Neuronal stem cell (in vitro differentiated cells): ENCODE data around the gene MCC.

Experiments
- DNase-seq: peaks from one replicate; pipeline ENCODE4 v3.0.0-alpha.2; 2013; ENCODE audit warnings: low spot score
- H2AFZ ChIP-seq: one replicate; pipeline ENCODE4 v1.6.1; 2013; ENCODE audit warnings: mild to moderate bottlenecking, low read length, inconsistent platforms
- H2AK5ac ChIP-seq: 2 replicates; pipeline ENCODE4 v1.6.1; 2013; ENCODE audit warnings: low read depth, mild to moderate bottlenecking, inconsistent platforms, low read length, moderate library complexity, mixed read lengths
- H2BK120ac ChIP-seq: 2 replicates; pipeline ENCODE4 v1.6.1; 2013; ENCODE audit warnings: low read depth, mild to moderate bottlenecking, inconsistent platforms, low read length, moderate library complexity, mixed read lengths
- H2BK12ac ChIP-seq: one replicate; pipeline ENCODE4 v1.6.1; 2013; ENCODE audit warnings: low read length, inconsistent platforms
- H2BK15ac ChIP-seq: 2 replicates; pipeline ENCODE4 v1.6.1; 2013; ENCODE audit warnings: mild to moderate bottlenecking, low read length, inconsistent platforms, mixed read lengths
- H2BK5ac ChIP-seq: one replicate; pipeline ENCODE4 v1.6.1; 2013; ENCODE audit warnings: inconsistent platforms, mild to moderate bottlenecking, low read length, moderate library complexity
- H3K14ac ChIP-seq: one replicate; pipeline ENCODE4 v1.6.1; 2013; ENCODE audit warnings: low read length, inconsistent platforms
- H3K18ac ChIP-seq: 2 replicates; pipeline ENCODE4 v1.6.1; 2013; ENCODE audit warnings: low read length, inconsistent platforms
- H3K23ac ChIP-seq: 2 replicates; pipeline ENCODE4 v1.6.1; 2013; ENCODE audit warnings: low read depth, mild to moderate bottlenecking, mixed read lengths, low read length, inconsistent platforms; ENCODE audit not compliant: poor library complexity
- H3K27ac ChIP-seq: replicated peaks from 3 replicates; pipeline ENCODE4 v1.5.1; 2013; ENCODE audit warnings: low read length, inconsistent platforms
- H3K27me3 ChIP-seq, 3 experiments: 2 replicates each; pipeline ENCODE4 v1.6.1; 2013; ENCODE audit warnings: low read length in 3 of 3, mild to moderate bottlenecking in 2 of 3, inconsistent platforms in 1 of 3, low read depth in 1 of 3, mixed read lengths in 1 of 3, moderate library complexity in 1 of 3; ENCODE audit not compliant: control insufficient read depth in 3 of 3, insufficient read depth in 3 of 3
- H3K36me3 ChIP-seq, 2 donors: replicated peaks in 1 of 2; 2 replicates each; pipeline ENCODE4 v1.6.1; 2013; ENCODE audit warnings: low read length in 2 of 2; ENCODE audit not compliant: control insufficient read depth in 2 of 2, insufficient read depth in 2 of 2
- H3K4ac ChIP-seq: 2 replicates; pipeline ENCODE4 v1.6.1; 2013; ENCODE audit warnings: inconsistent platforms, mild to moderate bottlenecking, low read length, moderate library complexity
- H3K4me1 ChIP-seq, 2 donors: 1 replicate in 1 of 2; 2 replicates in 1 of 2; pipeline ENCODE4 v1.6.1; 2013; ENCODE audit warnings: low read length in 2 of 2, low read depth in 1 of 2; ENCODE audit not compliant: control insufficient read depth in 2 of 2, insufficient read depth in 1 of 2
- H3K4me2 ChIP-seq: one replicate; pipeline ENCODE4 v1.6.1; 2013; ENCODE audit warnings: mild to moderate bottlenecking, low read length, inconsistent platforms; ENCODE audit not compliant: insufficient read depth, poor library complexity, severe bottlenecking
- H3K4me3 ChIP-seq, 2 donors: 2 replicates each; pipeline ENCODE4 v1.5.1; 2013; ENCODE audit warnings: low read length in 2 of 2, mild to moderate bottlenecking in 2 of 2, inconsistent platforms in 1 of 2, moderate library complexity in 1 of 2
- H3K79me1 ChIP-seq: one replicate; pipeline ENCODE4 v1.6.1; 2013; ENCODE audit warnings: low read depth, mild to moderate bottlenecking, inconsistent platforms, low read length, moderate library complexity
- H3K9ac ChIP-seq: one replicate; pipeline ENCODE4 v1.6.1; 2013; ENCODE audit warnings: mild to moderate bottlenecking, low read depth, low read length, inconsistent platforms; ENCODE audit not compliant: poor library complexity
- H3K9me3 ChIP-seq, 2 donors: replicated peaks in 1 of 2; 2 replicates each; pipeline versions ENCODE3 to v1.6.1; 2013; ENCODE audit warnings: low read length in 2 of 2, mild to moderate bottlenecking in 2 of 2, inconsistent platforms in 1 of 2, low read depth in 1 of 2, mixed read lengths in 1 of 2, moderate library complexity in 1 of 2; ENCODE audit not compliant: control insufficient read depth in 2 of 2, insufficient read depth in 1 of 2
- H4K8ac ChIP-seq: one replicate; pipeline ENCODE4 v1.6.1; 2013; ENCODE audit warnings: low read depth, mild to moderate bottlenecking, inconsistent platforms, low read length, moderate library complexity
- H4K91ac ChIP-seq: one replicate; pipeline ENCODE4 v1.6.1; 2013; ENCODE audit warnings: low read length, low read depth, mild to moderate bottlenecking, inconsistent platforms; ENCODE audit not compliant: poor library complexity
- WGBS, 2 donors: extraction: QIAGEN DNeasy Blood & Tissue Kit; methylation state at CpG; one replicate each; pipeline ENCODE4 v1.1.7; 2013; ENCODE audit warnings: missing lambda C conversion rate in 2 of 2, mixed read lengths in 1 of 2; ENCODE audit not compliant: insufficient read length in 2 of 2, insufficient replicate concordance in 1 of 2; ENCODE audit errors: extremely low coverage in 2 of 2; 5-methylcytosine and 5-hydroxymethylcytosine counted together

Gene MCC

DNA sequence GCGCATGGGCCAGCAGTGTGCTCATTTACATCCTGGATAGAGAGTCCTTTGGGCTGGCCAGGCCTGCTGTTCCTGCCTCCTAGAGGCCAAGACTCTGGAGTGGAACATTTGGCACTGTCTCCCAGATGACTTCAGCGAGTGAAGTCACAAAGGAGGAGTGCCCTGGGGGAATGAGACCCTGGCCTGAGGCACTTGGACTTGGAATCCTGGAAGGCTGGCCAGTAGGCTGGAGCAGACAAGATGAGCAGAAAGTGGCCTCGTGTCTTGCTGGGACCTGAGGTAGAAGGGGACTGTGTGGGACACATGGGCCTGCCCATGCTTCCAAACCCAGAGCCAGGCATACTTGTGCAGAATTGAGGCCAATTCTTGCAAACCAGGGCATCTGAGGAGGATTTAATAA lies 53.4 kb downstream of the MCC start, which contains the start of gene TSSK1B:
Gene TSSK1B, minus strand, starts transcription at position 101 of the 400 bp plus-strand sequence. CDS start 150 bp downstream, outside the sequence.
- H3K4me1 ChIP-seq = peaks cover 0 to 1% of the 10 kb centered on the region in 2 donors
- no peaks in the 10 kb centered on the region for H3K36me3 ChIP-seq
- no peak within 1 kb of the TSS for H2BK5ac ChIP-seq
- peak within 1 kb of the TSS; percentile 45 for H3K18ac ChIP-seq
- H3K23ac ChIP-seq = peak within 1 kb of the TSS; percentile 56
- H2BK120ac ChIP-seq = no peak within 1 kb of the TSS
- H3K9ac ChIP-seq = peak within 1 kb of the TSS; percentile 63
- no CpG with 5 or more reads among the region's 3 CpGs for WGBS, 2 donors
- no peak for DNase-seq
- no peaks in the 10 kb centered on the region for H3K79me1 ChIP-seq
- H3K4me2 ChIP-seq = no peak within 1 kb of the TSS
- no peak within 1 kb of the TSS for H3K4me3 ChIP-seq
- H4K8ac ChIP-seq = no peak within 1 kb of the TSS
- H2AK5ac ChIP-seq = no peak within 1 kb of the TSS
- peak within 1 kb of the TSS; percentile 95 for H3K14ac ChIP-seq
- H3K4ac ChIP-seq = no peak within 1 kb of the TSS
- no peaks in the 10 kb centered on the region for H3K9me3 ChIP-seq
- H4K91ac ChIP-seq = no peak within 1 kb of the TSS
- no peak within 1 kb of the TSS for H3K27ac ChIP-seq
- H3K27me3 ChIP-seq = peaks cover 0 to 4% (median 0%) of the 10 kb centered on the region in 3 experiments
- no peak within 1 kb of the TSS for H2BK15ac ChIP-seq
- H2AFZ ChIP-seq = no peak within 1 kb of the TSS
- H2BK12ac ChIP-seq = no peak within 1 kb of the TSS

DNA sequence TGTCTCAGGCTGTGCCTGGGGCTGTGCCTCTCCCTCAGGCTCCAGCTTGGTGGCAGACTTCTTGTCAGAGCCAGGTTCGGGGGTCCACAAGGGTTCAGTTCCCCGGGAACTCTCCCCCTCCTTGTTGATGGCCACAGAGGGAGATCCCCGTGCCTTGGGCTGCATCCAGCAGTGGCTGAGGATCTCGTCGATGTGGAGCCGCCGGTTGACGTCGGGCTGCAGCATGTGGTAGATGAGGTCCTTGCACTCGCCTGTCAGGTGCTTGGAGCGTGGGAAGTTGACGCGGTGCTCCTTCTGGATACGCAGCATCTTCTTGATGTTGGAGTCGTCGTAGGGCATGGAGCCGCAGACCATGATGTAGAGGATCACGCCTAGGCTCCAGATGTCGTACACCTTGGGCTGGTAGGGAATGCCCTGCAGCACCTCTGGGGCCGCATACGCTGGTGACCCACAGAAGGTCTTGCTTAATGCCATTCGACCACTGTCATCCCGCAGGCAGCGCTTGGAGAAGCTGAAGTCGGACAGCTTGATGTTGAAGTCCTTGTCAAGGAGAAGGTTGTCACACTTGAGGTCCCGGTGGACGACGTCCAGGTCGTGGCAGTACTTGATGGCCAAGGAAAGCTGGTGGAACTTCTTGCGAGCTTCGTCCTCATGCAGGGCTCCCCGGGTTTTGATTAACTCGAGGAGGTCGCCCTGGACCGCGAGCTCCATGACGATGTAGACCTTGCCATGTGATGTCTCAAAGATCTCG lies 54.2 kb downstream of the MCC start:
- Histone ChIP-seq H2AFZ (no peak overlapping the region), H3K9me3 (no peaks in the 10 kb centered on the region), H4K8ac (no peak overlapping the region), H3K4me3 (no peak overlapping the region), H3K14ac (peak overlapping the region; percentile 95), H2AK5ac (no peak overlapping the region), H2BK120ac (no peak overlapping the region), H3K79me1 (no peaks in the 10 kb centered on the region), H3K4ac (no peak overlapping the region), H3K27me3 (peaks cover 0 to 3% (median 0%) of the 10 kb centered on the region in 3 experiments), H4K91ac (no peak overlapping the region), H3K36me3 (no peaks in the 10 kb centered on the region), H2BK15ac (no peak overlapping the region), H3K23ac (peak overlapping the region; percentile 56), H3K4me1 (peaks cover 0 to under 1% of the 10 kb centered on the region in 2 donors), H3K18ac (peak overlapping the region; percentile 29), H3K4me2 (no peak overlapping the region), H2BK12ac (no peak overlapping the region), H2BK5ac (no peak overlapping the region), H3K9ac (no peak overlapping the region), H3K27ac (no peak overlapping the region)
- no CpG with 5 or more reads among the region's 38 CpGs for WGBS, 2 donors
- no peak for DNase-seq

DNA sequence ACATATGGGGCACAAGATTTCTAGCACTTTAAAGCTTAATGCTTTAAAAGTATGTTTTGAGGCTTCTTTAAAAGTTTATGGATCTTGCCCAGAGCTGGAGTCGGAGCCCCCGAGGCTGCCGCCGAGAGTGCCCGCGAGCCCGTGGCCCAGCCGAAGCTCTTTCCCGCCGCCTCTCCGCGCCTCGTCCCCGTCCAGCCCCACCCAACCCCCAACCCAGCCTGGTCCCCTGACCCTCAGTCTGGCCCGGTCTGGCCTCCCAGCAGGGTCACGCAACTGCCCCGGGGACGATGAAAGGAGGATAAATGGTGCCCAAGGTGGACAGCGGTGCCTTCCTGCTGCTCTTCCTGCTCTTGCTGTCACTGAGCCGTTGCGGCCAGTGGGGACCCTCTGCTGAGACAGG lies 55.2 kb downstream of the MCC start:
- no CpG with 5 or more reads among the region's 21 CpGs for WGBS, 2 donors

DNA sequence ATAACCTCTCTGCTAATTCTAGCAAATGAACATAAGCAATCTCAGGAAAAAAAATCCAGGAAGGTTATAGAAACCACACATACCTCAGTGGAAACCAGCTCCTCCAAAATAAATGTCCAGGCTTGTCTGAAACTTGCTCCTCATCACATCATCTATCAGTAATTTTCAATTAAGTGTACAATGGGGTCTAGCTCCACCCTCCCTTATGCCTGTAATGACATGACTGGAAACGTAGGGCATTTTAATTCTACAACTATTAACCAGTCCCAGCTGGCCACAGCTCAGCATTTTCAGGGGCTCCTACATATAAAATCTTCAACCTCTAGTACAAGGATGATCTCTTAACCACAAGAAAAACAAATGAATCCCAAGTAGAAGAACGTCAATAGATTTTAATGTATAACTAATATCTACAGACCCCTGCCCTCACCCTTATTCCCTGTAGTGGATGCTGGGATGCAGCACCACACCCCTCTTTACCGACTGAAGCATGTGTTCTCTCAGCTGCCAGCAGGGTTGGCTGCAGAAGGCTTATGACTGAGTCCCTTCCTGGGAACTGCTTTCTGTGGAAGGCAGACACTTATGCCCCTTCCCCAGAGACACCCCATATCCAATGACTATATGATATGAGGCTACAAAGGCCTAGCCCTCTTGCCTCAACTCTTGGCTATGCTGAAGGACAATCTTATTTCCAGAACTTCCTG lies 60.2 kb downstream of the MCC start:
- Histone ChIP-seq H3K14ac (no peak overlapping the region), H3K23ac (no peak overlapping the region), H3K27ac (no peak overlapping the region), H3K18ac (no peak overlapping the region), H3K27me3 (no peaks in the 10 kb centered on the region), H3K4me1 (no peaks in the 10 kb centered on the region), H3K9me3 (no peaks in the 10 kb centered on the region), H2BK120ac (no peak overlapping the region), H4K91ac (no peak overlapping the region), H3K9ac (no peak overlapping the region), H2BK5ac (no peak overlapping the region), H3K79me1 (no peaks in the 10 kb centered on the region), H2BK12ac (no peak overlapping the region), H3K4me2 (no peak overlapping the region), H2AK5ac (no peak overlapping the region), H2BK15ac (no peak overlapping the region), H3K36me3 (no peaks in the 10 kb centered on the region), H4K8ac (no peak overlapping the region), H3K4ac (no peak overlapping the region), H3K4me3 (no peak overlapping the region), H2AFZ (no peak overlapping the region)
- WGBS, 2 donors = no CpG with 5 or more reads among the region's 3 CpGs
- no peak for DNase-seq

More for the DNA sequence above, 55.2 kb downstream of the MCC start:
- H3K9me3 ChIP-seq = no peaks in the 10 kb centered on the region
- H3K4ac ChIP-seq = no peak overlapping the region
- no peaks in the 10 kb centered on the region for H3K79me1 ChIP-seq
- no peak overlapping the region for H2BK120ac ChIP-seq
- H3K4me3 ChIP-seq = no peak overlapping the region
- no peak overlapping the region for H2AK5ac ChIP-seq
- H3K27ac ChIP-seq = no peak overlapping the region
- no peak overlapping the region for H2BK15ac ChIP-seq
- H3K27me3 ChIP-seq = peaks cover 0 to 2% (median 0%) of the 10 kb centered on the region in 3 experiments
- H2BK12ac ChIP-seq = no peak overlapping the region
- H3K23ac ChIP-seq = no peak overlapping the region
- H4K8ac ChIP-seq = no peak overlapping the region
- H3K4me1 ChIP-seq = no peaks in the 10 kb centered on the region
- no peak overlapping the region for H3K9ac ChIP-seq
- no peak for DNase-seq
- no peaks in the 10 kb centered on the region for H3K36me3 ChIP-seq
- no peak overlapping the region for H3K4me2 ChIP-seq
- no peak overlapping the region for H2AFZ ChIP-seq
- peak overlapping the region; percentile 7 for H3K18ac ChIP-seq
- H2BK5ac ChIP-seq = no peak overlapping the region
- H3K14ac ChIP-seq = peak overlapping the region; percentile 47
- H4K91ac ChIP-seq = no peak overlapping the region
